Suprapubic skin (tissue), 4 donors: Measurements from ENCODE around the gene TBC1D8. TPM values are rescaled to one million over a fixed set of nuclear protein-coding genes. Genes with fewer than 3 reads are reported as not detected.

Experiments
- DNase-seq, 2 donors: peaks; one replicate each; pipeline ENCODE4 v3.0.0-alpha.2; 2019; ENCODE audit warnings: low spot score in 2 of 2
- H3K27ac ChIP-seq: fragments of 200-600 bp; sonication (generic); one replicate; pipeline ENCODE4 v1.5.1; 2019
- H3K27me3 ChIP-seq: fragments of 200-600 bp; sonication (generic); one replicate; pipeline ENCODE4 v1.5.1; 2019
- H3K36me3 ChIP-seq: fragments of 200-600 bp; sonication (generic); one replicate; pipeline ENCODE4 v1.5.1; 2019
- H3K4me1 ChIP-seq: fragments of 200-600 bp; sonication (generic); one replicate; pipeline ENCODE4 v1.5.1; 2019
- H3K4me3 ChIP-seq: fragments of 200-600 bp; sonication (generic); one replicate; pipeline ENCODE4 v1.5.1; 2019; ENCODE audit warnings: mild to moderate bottlenecking
- H3K9me3 ChIP-seq: fragments of 200-600 bp; sonication (generic); one replicate; pipeline ENCODE4 v1.5.1; 2019
- EP300 ChIP-seq: sonication (generic); formaldehyde crosslinking; IDR thresholded peaks from one replicate; pipeline ENCODE4 v1.6.1; 2017; ENCODE audit warnings: antibody characterized with exemption
- POLR2A ChIP-seq, 2 donors: fragments of 450-650 bp; IDR thresholded peaks; one replicate each; pipeline ENCODE4 v1.6.1; 2017; ENCODE audit warnings: antibody characterized with exemption in 2 of 2, mild to moderate bottlenecking in 2 of 2, moderate library complexity in 2 of 2
- POLR2AphosphoS5 ChIP-seq, 3 donors: sonication (generic); formaldehyde crosslinking; IDR thresholded peaks; one replicate each; pipeline ENCODE4 v1.6.1; 2017; ENCODE audit warnings: antibody characterized with exemption in 3 of 3
- WGBS: methylation state at CpG from one replicate; pipeline ENCODE4 v1.1.5; 2018; 5-methylcytosine and 5-hydroxymethylcytosine counted together
- total RNA-seq, 4 donors: library from RNA; depleted of rRNA; stranded (reverse); fragments of >200 nt; gene quantifications; one replicate each; pipeline ENCODE4 v1.1.0, GENCODE V29; 2016
- TF ChIP-seq, protein P1 (sequence below), 2 donors: fragments of 200-600 bp in 1 of 2; fragments of 450-650 bp in 1 of 2; sonication (generic) in 1 of 2; IDR thresholded peaks; one replicate each; pipeline ENCODE4 v1.5.1; 2016 to 2019; ENCODE audit warnings: antibody characterized with exemption in 2 of 2, mild to moderate bottlenecking in 1 of 2, moderate library complexity in 1 of 2

The TBC1D8 gene
- total RNA-seq, 4 donors from 2014 or later = 38.8 to 309 (median 68.3) TPM

DNA sequence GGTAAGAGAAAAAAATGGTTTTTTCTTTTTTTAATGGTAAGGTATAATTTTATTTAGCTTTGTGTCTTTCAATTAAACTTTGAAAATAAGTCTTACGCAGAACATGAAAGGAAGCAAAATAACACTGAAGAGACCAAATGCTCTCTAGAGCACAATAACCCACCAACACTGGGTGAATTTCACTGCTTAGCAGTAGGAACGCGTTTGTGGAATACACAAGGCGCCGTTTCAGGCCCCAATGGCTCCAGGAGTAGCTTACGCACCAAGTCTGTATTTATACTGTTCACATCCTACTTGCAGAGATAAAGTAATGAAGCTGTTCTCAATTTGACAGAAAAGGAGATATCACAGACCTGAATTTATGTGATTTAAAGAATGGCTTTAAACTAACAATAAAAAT, 125.6 kb downstream of the TBC1D8 start:
- H3K27me3 ChIP-seq = no peaks in the 10 kb centered on the region
- H3K9me3 ChIP-seq = no peaks in the 10 kb centered on the region
- H3K27ac ChIP-seq = no peak overlapping the region
- H3K36me3 ChIP-seq = peaks cover 67% of the 10 kb centered on the region
- DNase-seq = no peak
- TF ChIP-seq, protein P1, sequence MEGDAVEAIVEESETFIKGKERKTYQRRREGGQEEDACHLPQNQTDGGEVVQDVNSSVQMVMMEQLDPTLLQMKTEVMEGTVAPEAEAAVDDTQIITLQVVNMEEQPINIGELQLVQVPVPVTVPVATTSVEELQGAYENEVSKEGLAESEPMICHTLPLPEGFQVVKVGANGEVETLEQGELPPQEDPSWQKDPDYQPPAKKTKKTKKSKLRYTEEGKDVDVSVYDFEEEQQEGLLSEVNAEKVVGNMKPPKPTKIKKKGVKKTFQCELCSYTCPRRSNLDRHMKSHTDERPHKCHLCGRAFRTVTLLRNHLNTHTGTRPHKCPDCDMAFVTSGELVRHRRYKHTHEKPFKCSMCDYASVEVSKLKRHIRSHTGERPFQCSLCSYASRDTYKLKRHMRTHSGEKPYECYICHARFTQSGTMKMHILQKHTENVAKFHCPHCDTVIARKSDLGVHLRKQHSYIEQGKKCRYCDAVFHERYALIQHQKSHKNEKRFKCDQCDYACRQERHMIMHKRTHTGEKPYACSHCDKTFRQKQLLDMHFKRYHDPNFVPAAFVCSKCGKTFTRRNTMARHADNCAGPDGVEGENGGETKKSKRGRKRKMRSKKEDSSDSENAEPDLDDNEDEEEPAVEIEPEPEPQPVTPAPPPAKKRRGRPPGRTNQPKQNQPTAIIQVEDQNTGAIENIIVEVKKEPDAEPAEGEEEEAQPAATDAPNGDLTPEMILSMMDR (IDR thresholded peaks at IDR 0.05) = no peak
- TF ChIP-seq POLR2A (IDR thresholded peaks at IDR 0.05) (no peak), EP300 (no peak), POLR2AphosphoS5 (IDR thresholded peaks at IDR 0.05) (no peak)
- no peak overlapping the region for H3K4me3 ChIP-seq
- no peaks in the 10 kb centered on the region for H3K4me1 ChIP-seq
- WGBS = 92% methylated on average over 6 of the region's 6 CpGs

DNA sequence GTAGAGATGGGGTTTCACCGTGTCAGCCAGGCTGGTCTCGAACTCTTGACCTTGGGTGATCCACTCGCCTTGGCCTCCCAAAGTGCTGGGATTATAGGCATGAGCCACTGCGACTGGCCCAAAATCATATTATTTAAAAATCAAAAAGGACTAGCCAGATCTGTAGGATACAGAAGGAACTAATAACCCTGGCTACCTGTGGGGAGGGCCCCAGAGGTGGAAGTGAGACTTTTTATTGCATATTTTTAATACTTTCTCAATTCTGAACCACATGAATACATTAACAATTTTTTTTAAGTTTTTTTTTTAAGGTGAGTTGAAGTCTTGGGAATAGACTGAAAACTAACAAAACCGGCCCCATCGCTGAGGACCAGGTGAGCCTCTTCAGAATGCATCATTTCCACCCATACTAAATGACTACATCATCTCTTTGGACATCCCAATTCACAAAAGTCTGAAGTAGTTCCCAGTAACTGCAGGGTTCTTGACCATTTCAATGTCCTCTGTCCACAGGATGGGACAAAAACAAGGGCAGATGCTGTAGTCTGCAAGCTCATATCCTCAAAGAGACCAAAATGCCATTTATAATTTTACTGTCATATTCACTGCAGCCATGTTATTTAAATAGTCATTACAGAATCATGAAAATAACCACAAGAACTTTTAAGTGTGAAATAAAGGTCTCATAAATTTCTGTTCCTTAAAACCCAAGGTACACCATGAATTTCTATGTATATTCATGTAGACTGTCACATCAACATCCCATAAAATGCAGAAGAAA, 127.7 kb downstream of the TBC1D8 start:
- TF ChIP-seq POLR2AphosphoS5 (IDR thresholded peaks at IDR 0.05) (no peak), EP300 (no peak), POLR2A (IDR thresholded peaks at IDR 0.05) (no peak)
- TF ChIP-seq, protein P1 (IDR thresholded peaks at IDR 0.05) = no peak
- WGBS = 92% methylated on average over 6 of the region's 6 CpGs
- Histone ChIP-seq H3K9me3 (no peaks in the 10 kb centered on the region), H3K27ac (no peak overlapping the region), H3K4me1 (no peaks in the 10 kb centered on the region), H3K4me3 (no peak overlapping the region), H3K36me3 (peaks cover 72% of the 10 kb centered on the region), H3K27me3 (no peaks in the 10 kb centered on the region)
- DNase-seq = no peak

DNA sequence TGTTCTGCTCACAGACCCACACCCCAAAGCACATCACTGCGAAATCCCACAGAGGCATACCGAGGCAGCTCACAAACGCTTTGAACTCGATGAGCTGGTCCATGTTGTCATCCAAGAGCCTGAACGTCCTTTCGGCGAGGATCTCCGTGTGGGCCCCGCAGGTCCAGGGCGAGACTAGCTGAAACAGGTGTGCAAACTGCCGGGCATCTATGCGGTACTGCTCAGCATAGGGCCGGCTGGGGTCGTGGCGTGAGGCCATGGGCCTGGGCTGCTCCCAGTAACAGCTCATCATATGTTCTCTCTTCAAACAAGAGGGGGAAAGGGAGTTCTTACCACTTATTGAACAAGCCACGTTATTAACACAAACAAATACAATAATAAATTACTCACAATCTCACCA, 129.0 kb downstream of the TBC1D8 start:
- TF ChIP-seq EP300 (no peak), POLR2AphosphoS5 (IDR thresholded peaks at IDR 0.05) (no peak), POLR2A (IDR thresholded peaks at IDR 0.05) (no peak)
- TF ChIP-seq, protein P1 (IDR thresholded peaks at IDR 0.05) = no peak
- DNase-seq = no peak
- no peak overlapping the region for H3K4me3 ChIP-seq
- WGBS = 87% methylated on average over 15 of the region's 16 CpGs
- no peak overlapping the region for H3K27ac ChIP-seq
- no peaks in the 10 kb centered on the region for H3K27me3 ChIP-seq
- H3K36me3 ChIP-seq = peaks cover 61% of the 10 kb centered on the region
- H3K9me3 ChIP-seq = no peaks in the 10 kb centered on the region
- no peaks in the 10 kb centered on the region for H3K4me1 ChIP-seq

DNA sequence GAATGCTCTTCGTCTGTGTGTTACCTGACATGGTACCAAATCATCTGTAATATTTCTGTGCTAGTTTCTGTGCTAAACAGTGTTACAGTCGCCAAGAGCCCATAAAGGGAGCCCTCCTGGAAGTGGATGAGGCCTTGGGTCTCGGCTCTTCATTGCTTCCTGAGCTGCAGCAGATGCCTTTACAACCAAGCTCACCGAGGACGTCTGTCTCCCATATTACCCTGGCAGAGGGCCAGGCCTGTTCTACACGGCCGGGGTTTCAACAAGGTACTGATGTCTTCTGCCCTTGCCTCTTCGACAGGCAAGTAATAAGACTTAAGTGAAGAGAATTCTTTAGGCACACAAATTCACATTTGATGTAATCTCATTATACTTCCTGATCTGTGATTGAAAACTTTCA, 132.2 kb downstream of the TBC1D8 start:
- no peaks in the 10 kb centered on the region for H3K4me1 ChIP-seq
- WGBS = 70% methylated on average over 8 of the region's 8 CpGs
- no peak overlapping the region for H3K27ac ChIP-seq
- H3K4me3 ChIP-seq = no peak overlapping the region
- H3K9me3 ChIP-seq = no peaks in the 10 kb centered on the region
- no peak for TF ChIP-seq EP300
- TF ChIP-seq POLR2AphosphoS5 (IDR thresholded peaks at IDR 0.05) = no peak
- peaks cover 46% of the 10 kb centered on the region for H3K36me3 ChIP-seq
- no peak for DNase-seq
- H3K27me3 ChIP-seq = no peaks in the 10 kb centered on the region

DNA sequence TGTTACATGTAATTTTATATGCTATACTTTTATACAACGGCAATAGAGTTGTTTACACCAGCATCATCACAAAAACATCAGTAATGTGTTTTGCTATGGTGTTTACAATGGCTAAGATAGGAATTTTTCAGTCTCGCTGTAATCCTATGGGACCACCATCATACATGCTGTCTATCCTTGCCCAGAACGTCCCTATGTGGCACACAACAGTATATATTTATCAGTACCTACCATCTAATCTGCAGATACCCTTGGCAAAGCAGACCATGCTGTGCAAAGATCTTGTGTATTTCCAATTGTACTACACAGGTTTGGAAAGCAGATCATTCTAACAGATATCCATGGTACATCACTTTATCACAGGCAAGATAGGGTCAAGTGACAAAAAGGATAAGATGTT, 133.8 kb downstream of the TBC1D8 start:
- TF ChIP-seq, protein P1 (IDR thresholded peaks at IDR 0.05) = no peak
- TF ChIP-seq POLR2A (IDR thresholded peaks at IDR 0.05) = no peak
- no peak for TF ChIP-seq EP300
- no peak for TF ChIP-seq POLR2AphosphoS5 (IDR thresholded peaks at IDR 0.05)
- Histone ChIP-seq H3K9me3 (no peaks in the 10 kb centered on the region), H3K27ac (no peak overlapping the region), H3K4me1 (no peaks in the 10 kb centered on the region), H3K4me3 (no peak overlapping the region), H3K27me3 (no peaks in the 10 kb centered on the region), H3K36me3 (peaks cover 41% of the 10 kb centered on the region)
- WGBS = 77% methylated on average over 3 of the region's 3 CpGs
- DNase-seq = no peak
